Right ventricle myocardium superior (tissue), 1 donor: Measurements from ENCODE around the gene C21orf58. TPM values are rescaled to one million over a fixed set of nuclear protein-coding genes. Genes with fewer than 3 reads are reported as not detected.

Experiments
- total RNA-seq: library from RNA; stranded (reverse); fragmentation: NEBNext Ultra II Directional; extraction: Animal tissue kit (Norgen Biotek cat#: 25700); gene quantifications from one replicate; pipeline ENCODE4 v1.2.1, GENCODE V29; 2021
- donor health status: DM: no; HTN: yes; CAD: no; lungs with severe emphysema.

C21orf58 gene
- total RNA-seq, 1 donor from 2014 or later = 1.0 TPM

Other genes starting within 250 kb of the C21orf58 start
- gene COL6A2, start 225.8 kb downstream of the C21orf58 start, total RNA-seq = 191 TPM
- gene FTCD, start 168.3 kb downstream of the C21orf58 start, total RNA-seq = 1.9 TPM
- gene SPATC1L, start 139.4 kb downstream of the C21orf58 start, total RNA-seq = 6.3 TPM
- gene LSS, start 95.1 kb downstream of the C21orf58 start, total RNA-seq = 57.9 TPM
- 57.0 TPM for gene MCM3AP, start 38.3 kb downstream of the C21orf58 start, total RNA-seq
- gene YBEY, start 37.5 kb downstream of the C21orf58 start, total RNA-seq = 19.2 TPM
- 28.9 TPM for gene PCNT, start 286 bp upstream of the C21orf58 start, total RNA-seq
- 21.6 TPM for gene DIP2A, start 135.0 kb upstream of the C21orf58 start, total RNA-seq